ENCODE results near the gene TSPAN9.

DNA sequence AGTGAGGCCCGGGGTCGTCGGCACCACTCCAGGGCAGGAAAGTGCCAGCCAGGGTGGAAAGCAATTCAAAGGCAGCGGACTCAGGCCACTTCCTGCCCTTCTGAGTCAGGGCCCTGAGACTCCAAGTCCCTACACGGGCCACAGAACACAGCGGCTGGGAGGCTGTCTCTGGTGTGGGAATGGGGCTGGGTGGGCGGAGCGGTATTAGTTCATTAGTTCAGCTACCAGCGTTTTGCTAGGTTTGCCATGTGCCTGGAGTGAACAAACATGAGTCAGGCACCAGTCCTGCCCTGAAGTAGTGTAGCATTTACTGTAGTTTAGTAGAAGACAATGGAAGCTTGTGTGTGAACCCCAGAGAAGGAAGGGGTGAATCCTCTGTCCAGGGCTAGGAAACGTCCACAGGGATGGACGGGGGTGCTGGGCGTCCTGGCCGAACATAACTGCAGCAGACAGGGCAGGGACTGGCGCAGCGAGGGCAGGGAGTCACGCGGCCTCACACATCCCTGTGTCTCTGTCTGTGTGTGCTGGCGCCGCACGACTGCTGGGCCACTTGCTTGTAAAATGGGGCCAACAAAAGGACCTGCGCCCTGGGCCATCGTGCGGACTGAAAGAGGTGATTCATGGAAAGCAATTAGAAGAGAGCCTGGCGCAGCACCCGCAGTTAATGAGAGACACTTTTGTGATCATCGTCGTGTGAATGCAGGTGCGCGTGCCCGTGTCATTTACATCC lies 227.4 kb downstream of the TSPAN9 start:
- TF ChIP-seq, protein P1, sequence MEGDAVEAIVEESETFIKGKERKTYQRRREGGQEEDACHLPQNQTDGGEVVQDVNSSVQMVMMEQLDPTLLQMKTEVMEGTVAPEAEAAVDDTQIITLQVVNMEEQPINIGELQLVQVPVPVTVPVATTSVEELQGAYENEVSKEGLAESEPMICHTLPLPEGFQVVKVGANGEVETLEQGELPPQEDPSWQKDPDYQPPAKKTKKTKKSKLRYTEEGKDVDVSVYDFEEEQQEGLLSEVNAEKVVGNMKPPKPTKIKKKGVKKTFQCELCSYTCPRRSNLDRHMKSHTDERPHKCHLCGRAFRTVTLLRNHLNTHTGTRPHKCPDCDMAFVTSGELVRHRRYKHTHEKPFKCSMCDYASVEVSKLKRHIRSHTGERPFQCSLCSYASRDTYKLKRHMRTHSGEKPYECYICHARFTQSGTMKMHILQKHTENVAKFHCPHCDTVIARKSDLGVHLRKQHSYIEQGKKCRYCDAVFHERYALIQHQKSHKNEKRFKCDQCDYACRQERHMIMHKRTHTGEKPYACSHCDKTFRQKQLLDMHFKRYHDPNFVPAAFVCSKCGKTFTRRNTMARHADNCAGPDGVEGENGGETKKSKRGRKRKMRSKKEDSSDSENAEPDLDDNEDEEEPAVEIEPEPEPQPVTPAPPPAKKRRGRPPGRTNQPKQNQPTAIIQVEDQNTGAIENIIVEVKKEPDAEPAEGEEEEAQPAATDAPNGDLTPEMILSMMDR (conservative IDR thresholded peaks at IDR 0.05; ENCODE audit: low read depth, low read length), result no peak
- TF ChIP-seq EZH2 (IDR thresholded peaks at IDR 0.05; ENCODE audit: borderline replicate concordance, low read depth, low read length, poor library complexity, severe bottlenecking), result no peak
